ACHN (cell line): ENCODE measurements around the gene VAMP2.

Experiments
- DNase-seq: peaks from one replicate; pipeline ENCODE4 v3.0.0-alpha.2; 2015
- in situ Hi-C: cut with HindIII; loops from 2 replicates; pipeline ENCODE4 v1.10.0; 2017; ENCODE audit warnings: low sequenced_read_pairs, low pct_ligation_motif_present, low pct_unique_long_range_greater_than_20kb

VAMP2 gene

DNA sequence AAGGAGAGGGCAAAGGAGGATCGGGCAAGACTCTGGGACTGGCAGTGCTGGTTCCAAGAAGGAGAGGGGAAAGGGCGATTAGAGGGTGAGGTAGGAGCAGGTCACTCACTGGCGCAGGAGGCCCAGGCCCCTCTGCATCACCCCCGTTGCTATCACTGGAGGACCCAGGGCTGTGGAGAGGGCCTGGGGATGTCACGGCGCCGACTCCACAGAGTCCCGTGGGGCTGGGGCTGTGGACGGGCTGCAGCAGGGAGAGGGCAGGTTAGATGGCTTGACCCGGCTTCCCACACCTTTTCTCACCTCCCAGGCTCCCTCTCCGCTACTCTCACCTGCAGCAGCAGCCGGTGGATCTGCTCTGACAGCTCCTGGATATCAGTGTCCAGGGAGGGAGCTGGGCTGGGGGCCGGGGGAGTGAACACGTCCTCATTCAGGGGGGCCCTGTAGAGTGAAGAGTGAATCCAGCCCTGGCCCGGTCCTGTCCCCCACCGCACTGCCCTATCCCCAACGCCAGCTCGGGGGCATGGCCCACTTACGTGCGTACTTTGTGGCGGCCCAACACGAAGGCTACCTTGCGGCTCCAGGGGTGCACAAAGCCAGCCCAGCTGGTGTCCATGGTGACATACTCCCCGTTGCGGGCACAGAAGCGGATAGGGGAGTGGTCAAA is 15.5 kb downstream of the VAMP2 start:
- in situ Hi-C loops, result no loop called here
- no peak for DNase-seq

DNA sequence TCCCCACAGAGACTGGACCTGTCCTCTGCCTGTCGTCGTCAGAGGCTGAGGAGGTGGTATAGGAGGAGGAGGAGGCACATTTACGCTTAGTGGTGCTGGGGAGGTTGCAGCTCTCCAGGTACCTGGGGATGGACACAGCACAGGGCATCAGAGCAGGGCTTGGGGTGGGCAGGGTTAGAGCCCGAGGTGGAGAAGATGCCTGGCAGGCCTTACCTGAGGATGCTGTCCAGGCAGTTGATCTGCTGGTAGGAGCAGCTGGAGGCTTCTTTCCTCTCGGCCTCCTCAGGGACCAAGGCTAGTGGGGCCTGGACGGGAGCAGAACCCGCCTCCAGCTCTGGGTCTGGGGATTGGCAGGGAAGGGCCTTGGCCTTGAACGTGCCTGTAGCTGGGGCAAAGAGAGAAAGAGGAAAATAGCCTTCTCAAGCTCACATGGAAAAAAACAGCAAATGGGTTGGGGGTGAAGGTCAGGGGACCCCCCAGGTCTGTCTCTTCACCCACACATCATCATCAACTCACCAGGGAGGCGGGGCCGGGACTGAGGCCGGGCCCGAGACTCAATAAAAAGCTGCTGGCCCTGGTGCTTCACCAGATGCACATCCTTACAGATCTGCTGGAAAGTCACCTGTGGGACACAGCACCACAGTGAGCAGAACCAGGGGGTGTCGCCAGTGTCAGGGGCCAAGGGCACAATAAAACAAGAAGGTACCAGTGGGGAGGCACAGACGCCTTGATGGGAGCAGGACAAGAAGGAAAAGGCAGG is 16.2 kb downstream of the VAMP2 start:
- in situ Hi-C loops, result no loop called here
- DNase-seq, result no peak

DNA sequence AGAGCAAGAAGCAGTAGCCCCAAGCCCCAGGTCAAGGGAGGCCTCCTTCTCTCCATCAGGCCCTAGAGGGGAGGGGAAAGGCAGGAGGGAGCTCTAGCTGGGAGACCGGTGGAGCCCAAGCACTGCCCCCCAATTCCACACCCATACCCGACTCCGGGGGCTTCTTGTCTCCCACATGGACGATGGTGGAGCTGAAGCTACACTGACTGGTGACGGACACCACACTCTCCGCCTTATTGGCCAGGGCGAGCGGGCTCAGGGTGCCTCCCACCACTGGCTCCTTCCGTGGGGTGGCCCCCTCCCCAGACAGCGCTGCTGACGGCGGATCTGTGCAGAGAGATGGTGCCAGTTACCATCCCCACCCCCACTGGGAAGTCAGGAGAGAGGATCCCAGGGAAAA is 16.9 kb downstream of the VAMP2 start:
- in situ Hi-C loops, result no loop called here
- no peak for DNase-seq

DNA sequence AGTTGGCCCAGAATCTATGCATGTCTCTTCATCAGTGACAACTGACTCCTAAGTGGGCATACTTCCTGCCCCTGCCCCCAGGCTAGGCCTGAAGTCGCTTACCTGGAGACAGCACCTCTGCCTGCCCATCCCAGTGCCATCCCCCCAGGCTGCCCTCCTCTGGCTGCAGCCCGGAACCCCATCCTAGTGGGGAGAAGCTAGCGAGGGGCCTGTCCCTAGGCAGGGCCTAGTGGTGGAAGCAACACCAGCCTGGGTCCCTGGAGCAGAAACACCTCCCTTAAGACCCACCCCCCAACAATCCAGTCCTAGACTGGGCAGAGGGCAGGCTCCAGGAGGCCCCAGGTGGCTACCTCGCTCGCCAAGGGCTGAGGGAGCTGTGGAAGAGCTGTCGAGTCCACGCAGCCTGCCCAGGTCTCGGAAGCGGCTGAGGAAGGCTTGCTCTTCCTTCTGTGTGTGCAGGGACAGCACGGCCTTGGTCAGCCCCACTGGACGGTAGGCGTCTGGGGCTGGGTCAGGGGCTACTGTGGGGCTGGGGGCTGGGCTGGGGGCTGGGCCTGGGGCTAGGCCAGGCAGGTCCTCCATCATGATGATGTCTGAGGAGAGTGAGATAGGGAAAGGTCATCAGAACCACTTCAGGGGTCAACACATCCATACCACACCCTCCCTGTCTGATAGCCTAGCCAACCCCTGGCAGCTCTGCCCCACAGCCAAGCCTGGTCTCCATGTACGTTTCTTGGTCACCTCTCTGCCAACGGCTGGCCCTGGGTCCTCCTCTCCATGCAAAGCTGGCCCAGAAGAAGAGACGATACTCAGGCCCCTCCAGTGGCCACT is 18.1 kb downstream of the VAMP2 start:
- in situ Hi-C loops, result no loop called here
- no peak for DNase-seq

DNA sequence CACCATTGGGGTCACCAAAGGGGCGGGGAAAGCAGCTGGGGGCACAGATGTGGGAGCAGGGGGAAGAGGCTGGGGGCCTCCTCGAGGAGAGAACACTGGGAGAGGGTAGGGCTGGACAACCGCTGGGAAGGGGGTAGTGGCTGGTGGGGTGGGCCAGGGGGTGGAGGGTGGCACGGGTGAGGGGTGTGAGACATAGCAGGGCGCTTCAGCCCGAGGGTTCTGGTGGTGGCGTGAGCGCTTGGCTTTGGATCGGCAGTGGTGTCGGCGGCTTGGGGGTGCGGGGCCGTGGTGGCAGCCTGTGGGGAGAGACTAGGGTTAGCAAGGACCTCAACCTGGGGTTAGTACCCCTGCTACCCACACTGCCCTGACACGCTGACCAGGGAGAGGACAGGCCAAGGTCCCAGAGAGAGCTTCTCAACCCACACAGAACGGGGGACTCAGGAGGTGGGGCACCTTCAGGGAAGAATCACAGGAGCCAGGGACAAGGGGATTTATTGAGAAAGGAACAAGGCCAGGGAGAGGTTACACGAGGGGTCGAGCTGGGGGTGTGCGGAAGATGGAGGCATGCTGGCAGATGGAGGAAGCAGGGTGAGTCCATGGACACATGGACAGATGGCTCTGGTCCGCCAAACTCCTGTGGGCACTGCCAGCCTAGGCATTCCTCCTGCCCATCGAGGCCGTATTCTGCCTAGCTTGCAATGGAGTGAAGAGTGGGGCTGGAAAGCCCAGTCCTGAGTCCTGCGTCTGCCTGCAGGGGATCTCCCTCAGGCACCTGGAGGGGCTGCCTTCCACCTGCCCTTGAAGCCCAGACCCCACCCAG is 19.0 kb downstream of the VAMP2 start:
- no peak for DNase-seq
- in situ Hi-C loops, result no loop called here

DNA sequence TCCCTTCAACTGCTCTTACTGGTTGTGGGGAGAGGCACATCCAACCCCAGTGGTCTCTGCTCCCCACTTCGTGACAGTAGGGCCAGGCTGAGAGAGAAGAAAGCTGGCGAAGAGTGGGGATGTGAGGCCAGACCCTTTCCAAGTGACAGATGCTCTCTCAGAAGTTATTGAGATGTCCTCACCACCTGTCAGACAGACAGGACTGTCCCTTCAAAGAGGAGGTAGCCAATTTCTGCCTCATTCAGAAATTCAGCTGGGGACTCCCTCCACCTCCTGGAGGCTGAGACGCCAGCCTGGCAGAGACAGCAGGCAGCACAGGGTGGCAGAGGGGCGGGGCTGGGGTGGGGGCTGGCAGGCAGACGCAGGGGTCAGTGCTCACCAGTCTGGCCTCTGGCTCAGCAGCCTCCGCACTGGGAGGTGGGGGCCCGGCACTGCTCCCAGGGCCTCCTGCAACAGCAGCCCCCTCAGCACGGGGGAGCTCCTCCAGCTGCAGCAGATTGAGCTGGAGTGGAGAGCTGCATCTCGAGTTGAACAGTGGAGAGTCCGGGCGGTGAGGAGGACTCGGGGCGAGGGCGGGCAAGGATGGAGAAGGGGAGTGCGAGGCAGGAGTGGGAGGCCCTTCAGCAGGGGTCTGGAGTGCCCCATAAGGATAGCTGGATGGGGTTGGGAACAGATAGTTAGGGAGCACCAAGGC is 19.7 kb downstream of the VAMP2 start:
- in situ Hi-C loops, result no loop called here

DNA sequence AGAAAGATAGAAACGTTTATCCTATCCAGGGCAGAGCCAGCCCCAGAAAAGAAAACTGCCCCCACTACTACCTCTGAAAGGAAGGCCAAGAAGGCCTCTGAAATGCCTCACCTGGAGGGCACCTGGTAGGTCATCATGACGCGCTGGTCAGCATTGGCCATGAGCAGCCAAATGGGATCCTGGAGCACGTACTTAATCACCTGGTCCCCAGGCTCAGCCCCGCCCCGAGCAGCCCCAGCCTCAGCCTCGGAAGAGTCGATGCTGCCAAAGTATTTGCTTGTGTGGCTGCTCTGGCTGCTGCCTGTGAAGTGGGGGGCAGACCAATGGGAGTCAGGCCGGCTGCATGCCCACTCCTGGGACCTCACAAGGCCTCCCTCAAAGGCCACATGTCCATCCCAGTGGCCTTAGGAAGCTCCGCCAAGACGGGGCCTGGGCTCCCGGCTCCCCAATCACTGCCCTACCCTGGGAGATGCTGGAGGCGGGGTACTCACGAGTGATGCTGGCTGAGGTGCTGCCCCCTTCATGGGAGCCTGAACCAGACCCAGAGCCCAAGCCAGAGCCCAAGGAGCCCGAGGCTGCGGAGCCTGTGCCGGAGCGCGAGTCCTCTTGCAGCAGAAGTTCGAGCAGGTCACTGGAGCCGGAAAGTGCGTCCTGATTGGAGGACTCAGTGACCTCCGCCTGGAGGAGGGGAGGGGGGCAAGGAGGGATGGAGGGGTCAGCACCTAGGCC is 20.4 kb downstream of the VAMP2 start:
- in situ Hi-C loops, result no loop called here
- no peak for DNase-seq

More for the DNA sequence above, 19.7 kb downstream of the VAMP2 start:
- no peak for DNase-seq

DNA sequence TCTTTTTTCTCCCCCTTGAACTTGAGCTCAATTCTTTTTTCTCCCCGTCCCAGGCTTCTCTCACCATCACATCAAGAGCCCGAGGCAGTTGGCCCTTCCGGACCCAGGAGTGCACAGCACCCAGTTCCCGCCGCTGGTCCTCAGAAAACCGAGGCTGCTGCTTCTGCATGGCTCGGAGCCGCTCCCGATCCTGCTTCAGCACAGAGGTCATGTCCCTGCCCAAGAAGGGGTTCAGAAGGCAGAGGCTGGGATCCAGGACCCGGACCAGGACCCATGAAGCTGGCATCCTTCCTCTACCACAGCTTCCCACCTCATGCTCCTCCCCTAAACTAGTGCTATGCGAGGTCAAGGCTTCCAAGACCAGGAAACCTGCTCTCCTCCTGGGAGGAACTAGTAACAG is 21.0 kb downstream of the VAMP2 start:
- in situ Hi-C loops, result no loop called here
- DNase-seq, result no peak

DNA sequence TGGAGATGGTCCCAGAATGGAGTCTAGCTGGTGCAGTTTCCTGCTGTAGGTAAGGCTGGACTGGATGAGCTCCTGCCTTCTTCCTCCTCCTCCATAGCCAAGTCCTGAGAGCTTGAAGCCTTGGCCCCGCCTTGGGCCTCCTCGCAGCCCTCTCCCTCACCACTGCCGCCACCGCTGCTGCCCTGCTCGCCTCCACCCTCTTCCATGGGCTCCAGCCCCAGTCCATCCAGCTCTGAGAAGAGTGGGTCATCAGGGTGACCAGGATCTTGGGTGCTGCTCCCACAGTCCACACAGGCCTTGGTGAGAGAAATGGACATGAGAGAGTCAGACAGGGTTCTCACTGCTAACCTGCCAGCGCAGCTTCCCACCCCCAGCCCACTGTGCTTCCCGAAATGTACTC is 21.7 kb downstream of the VAMP2 start:
- in situ Hi-C loops, result no loop called here
- no peak for DNase-seq

DNA sequence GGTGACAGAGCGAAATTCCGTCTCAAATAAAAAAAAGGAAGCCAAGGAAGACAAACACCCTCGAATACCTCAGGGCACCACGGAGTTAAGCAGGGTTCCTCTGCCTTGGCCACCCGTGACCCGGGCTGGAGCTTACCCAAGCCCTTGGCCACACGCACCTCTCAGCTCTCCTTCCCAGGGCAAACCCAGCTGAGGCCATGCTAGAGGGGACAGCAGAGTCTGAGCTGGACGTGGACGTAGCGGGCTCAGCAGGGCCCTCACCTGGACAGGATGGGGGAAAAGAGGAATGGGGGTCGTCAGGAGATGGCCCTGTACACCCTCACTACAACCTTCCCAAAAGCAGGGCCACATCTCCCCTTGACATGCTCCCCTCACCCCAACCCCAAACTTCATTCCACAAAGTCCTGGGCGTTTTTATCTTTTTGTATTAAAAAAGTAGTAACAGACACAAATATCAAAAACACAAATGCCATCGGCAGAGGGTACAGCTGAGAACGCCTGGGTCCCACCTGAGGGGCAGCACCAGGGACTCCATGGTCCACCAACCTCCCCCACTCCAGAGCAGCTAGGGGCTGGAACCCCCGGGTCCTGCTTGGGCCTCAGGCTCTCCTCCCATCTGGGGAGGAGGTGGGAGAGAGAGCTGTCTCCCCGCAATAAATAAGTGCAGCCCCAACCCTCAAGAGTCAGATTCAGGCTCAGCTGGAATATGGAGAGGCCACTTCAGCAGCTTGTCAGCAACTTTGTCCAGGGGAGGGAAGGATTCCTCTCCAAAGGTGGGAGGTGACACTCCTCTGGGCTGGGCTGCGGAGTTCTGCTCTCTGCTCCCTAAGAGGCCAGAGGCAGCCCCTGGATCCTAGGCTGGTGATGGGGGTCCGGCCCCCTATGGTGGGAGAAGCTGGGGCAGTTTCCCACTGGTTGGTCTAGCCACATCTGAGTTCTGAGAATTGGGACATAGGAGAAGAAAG is 22.4 kb downstream of the VAMP2 start:
- no peak for DNase-seq
- in situ Hi-C loops, result no loop called here

DNA sequence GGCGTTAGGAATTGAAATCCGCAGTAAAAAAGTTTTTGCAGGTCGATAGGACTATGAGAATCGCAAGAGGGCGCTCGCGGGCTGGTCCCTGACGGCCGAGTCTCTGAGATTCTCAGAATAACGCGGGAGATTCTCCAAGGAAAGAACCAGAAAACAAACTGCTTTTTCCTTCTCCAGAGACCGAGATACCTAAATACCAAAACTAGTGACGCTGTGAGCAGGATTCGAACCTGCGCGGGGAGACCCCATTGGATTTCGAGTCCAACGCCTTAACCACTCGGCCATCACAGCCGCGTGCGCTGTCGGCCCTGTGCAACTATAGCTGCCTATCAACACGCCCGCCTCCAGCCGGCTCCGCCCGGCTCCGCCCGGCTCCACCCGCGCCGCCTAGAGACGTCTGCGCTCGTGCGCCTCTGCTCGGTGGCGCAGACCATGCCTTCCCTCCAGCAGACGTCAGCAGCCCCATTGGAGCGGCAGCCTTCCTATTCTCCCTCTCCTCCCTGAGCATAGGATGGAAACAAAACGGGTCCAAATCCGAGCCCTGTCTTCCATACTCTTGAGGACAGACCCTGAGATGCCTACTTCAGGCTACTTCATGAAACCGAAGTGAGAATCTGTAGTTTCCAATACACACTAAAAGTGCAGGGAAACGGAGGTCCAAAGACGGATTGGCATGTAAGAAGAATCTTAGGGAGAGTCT is 23.9 kb downstream of the VAMP2 start:
- DNase-seq, result peak; percentile 98
- in situ Hi-C loops, result no loop called here

DNA sequence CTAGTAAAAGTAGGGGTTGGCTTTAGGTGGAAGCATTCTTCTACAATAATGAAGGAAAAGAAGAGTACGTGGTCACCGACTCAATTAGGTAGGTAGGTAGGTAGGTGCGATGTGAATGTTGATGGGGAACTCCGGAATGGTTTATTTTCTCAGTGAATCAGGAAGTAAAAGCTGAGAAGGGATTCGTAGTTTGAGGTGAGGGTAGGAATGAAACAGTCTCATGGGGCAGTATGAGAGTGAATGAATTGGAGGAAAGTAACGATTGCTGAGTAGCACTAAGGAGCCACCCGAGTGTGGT is 24.4 kb downstream of the VAMP2 start:
- in situ Hi-C loops, result no loop called here
- DNase-seq, result no peak

DNA sequence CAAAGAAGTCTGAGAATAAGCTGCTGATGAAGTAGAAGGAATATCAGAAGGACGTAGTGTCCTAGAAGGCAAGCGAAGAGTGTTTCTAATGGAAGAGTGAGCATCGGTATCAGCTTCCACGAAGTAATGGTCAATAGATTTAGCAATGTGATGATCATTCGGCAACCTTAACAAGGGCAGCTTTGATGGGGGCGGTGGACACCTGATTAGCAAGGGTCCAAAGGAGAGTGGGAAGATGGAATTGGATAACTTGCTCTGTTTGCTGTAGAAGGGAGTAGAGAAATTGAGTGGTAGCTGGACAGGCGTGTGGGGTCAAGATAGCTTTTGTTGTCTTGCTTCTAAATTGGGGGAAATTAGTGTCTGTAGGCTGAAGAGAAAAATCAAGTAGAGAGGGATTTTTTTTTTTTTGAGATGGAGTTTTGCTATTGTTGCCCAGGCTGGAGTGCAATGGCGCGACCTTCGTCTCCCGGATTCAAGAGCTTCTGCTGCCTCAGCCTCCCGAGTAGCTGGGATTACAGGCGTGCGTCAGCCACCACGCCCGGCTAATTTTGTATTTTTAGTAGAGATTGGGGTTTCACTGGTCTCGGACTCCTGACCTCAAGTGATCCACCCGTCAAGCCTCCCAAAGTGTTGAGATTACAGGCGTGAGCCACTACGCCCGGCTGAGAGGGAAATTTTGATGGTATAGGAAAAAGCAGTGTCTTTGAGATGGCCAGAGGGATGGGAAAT is 24.9 kb downstream of the VAMP2 start:
- in situ Hi-C loops, result no loop called here
- peak; percentile 15 for DNase-seq

DNA sequence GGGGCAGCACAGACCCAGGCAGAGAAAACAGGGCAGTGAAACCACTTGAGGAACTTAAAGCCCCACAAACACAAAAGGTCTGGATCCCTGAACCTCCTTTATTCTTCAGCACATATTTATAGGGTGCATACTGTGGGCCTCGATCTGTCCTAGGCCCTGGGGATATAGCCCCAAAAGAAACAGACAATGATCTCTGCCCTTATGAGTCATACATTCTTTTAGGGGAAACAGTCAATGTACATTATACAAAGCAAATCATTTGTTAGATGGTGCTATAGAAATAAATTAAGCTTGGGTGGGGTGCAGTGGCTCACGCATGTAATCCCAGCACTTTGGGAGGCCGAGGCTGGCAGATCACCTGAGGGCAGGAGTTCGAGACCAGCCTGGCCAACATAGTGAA is 28.8 kb downstream of the VAMP2 start:
- in situ Hi-C loops, result no loop called here
- no peak for DNase-seq

DNA sequence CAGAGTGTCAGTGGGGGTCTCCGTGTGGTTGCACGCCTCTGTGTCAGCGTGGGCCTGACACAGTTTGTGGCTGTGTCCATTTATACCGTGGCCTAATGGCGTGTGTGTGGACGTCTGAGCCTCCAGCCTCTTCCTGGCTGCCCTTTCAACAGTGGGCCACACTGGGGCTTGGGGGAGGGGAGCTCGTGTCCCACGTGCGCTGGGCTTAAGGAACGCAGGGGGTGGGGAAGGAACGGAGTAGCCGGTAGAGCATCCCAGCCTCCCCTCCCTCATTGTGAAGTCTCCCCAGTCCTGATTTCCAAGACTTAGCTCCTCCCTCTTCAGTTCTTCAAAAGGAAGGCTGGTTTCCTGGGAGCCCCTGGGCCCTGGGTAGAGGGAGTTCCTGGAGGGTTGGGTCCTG is 29.3 kb downstream of the VAMP2 start:
- DNase-seq, result no peak
- in situ Hi-C loops, result no loop called here
